HepG2 (cell line): ENCODE results near the gene CCDC97.

ENCODE experiments used
- BCL3 ChIP-seq: sonication (generic); formaldehyde crosslinking; IDR thresholded peaks from 2 replicates; pipeline ENCODE4 v1.5.1; 2020; ENCODE audit warnings: mild to moderate bottlenecking, missing genetic modification reagents, moderate library complexity
- CC2D1A ChIP-seq: sonication (generic); formaldehyde crosslinking; IDR thresholded peaks from 2 replicates; pipeline ENCODE4 v1.8.1; 2023; ENCODE audit warnings: mild to moderate bottlenecking, missing genetic modification reagents
- MED1 ChIP-seq: sonication (generic); formaldehyde crosslinking; IDR thresholded peaks from 2 replicates; pipeline ENCODE4 v1.4.0; 2020; ENCODE audit warnings: missing genetic modification reagents
- RARA ChIP-seq: IDR thresholded peaks from 2 replicates; pipeline ENCODE4 v1.6.1; 2016; ENCODE audit warnings: missing genetic modification reagents, missing compliant biosample characterization

- TF ChIP-seq MED1 (CRISPR knock-in tag) (no peak), CC2D1A (CRISPR knock-in tag) (no peak), BCL3 (CRISPR knock-in tag) (no peak), RARA (no peak)
Observed at GRCh38 chr19:41351339-41352245, 41.6 kb downstream of the CCDC97 start.
